ENCODE measurements around the gene HEXB. TPM values are rescaled to one million over a fixed set of nuclear protein-coding genes. Genes with fewer than 3 reads are reported as not detected.
A peak's percentile ranks its signal among the peaks of the same experiment; 100 is the strongest.

Gene HEXB
- total RNA-seq, 1 donor from 2014 or later, result 58.3 TPM

- DNase-seq (ENCODE audit: low spot score in 2 of 2, unreplicated experiment in 2 of 2), result no peak
These were observed 82.5 kb downstream of the HEXB start for GRCh38 chr5:74767579-74767913.

More at GRCh38 chr5:74767579-74767913, 82.5 kb downstream of the HEXB start:
- peak overlapping the region; percentile 100 for H3K4me3 Mint-ChIP-seq
- H3K27ac Mint-ChIP-seq, result peak overlapping the region; percentile 99
- H3K27me3 Mint-ChIP-seq (ENCODE audit: low read depth), result no peaks in the 10 kb centered on the region
- TF ChIP-seq CTCF (IDR thresholded peaks at IDR 0.05; ENCODE audit: unreplicated experiment), result no peak
- peaks cover 25% of the 10 kb centered on the region for H3K4me1 Mint-ChIP-seq
- H3K36me3 Mint-ChIP-seq, result peaks cover 17% of the 10 kb centered on the region
- no peaks in the 10 kb centered on the region for H3K9me3 Mint-ChIP-seq

Other genes with a start within 250 kb of the HEXB start
- gene ENC1, start 44.5 kb upstream of the HEXB start, total RNA-seq, result 123 to 129 TPM (median 125 TPM) in 3 replicates
- gene GFM2, start 81.9 kb downstream of the HEXB start, total RNA-seq, result 34.3 to 37.3 TPM (median 37.3 TPM) in 3 replicates
- 76.9 to 88.5 TPM (median 86.7 TPM) in 3 replicates for gene NSA2, start 82.0 kb downstream of the HEXB start, total RNA-seq
- 22.6 to 23.7 TPM (median 23.5 TPM) in 3 replicates for gene FAM169A, start 181.2 kb downstream of the HEXB start, total RNA-seq

Measured in mesothelial cell of epicardium (in vitro differentiated cells).